Upper lobe of right lung (tissue), 1 donor: ENCODE results near the gene OR10C1. TPM values are rescaled to one million over a fixed set of nuclear protein-coding genes. Genes with fewer than 3 reads are reported as not detected.
"Not testable (repeated sequence)": the region's sequence is repeated elsewhere in the genome, so short reads cannot be mapped to it uniquely, and the experiment has no call there.

Source experiments
- ATAC-seq: fragments of 200-7000 bp; cut with Tn5 transposase; one replicate; pipeline ENCODE4 v1.9.1; 2020; ENCODE audit warnings: mild to moderate bottlenecking, moderate library complexity
- DNase-seq: peaks from one replicate; pipeline ENCODE4 v3.0.0-alpha.2; 2020
- H3K27ac ChIP-seq: fragments of 200-600 bp; one replicate; pipeline ENCODE4 v1.8.0; 2022
- H3K27me3 ChIP-seq: fragments of 200-600 bp; one replicate; pipeline ENCODE4 v1.8.0; 2022; ENCODE audit warnings: mild to moderate bottlenecking
- H3K36me3 ChIP-seq: fragments of 200-600 bp; one replicate; pipeline ENCODE4 v1.8.0; 2022
- H3K4me1 ChIP-seq: fragments of 200-600 bp; one replicate; pipeline ENCODE4 v1.8.0; 2022
- H3K4me3 ChIP-seq: fragments of 200-600 bp; one replicate; pipeline ENCODE4 v1.8.0; 2022; ENCODE audit warnings: mild to moderate bottlenecking
- H3K9me3 ChIP-seq: fragments of 200-600 bp; one replicate; pipeline ENCODE4 v1.8.0; 2022
- intact Hi-C: fragments of 100-400 bp; cut with DNase I; formaldehyde crosslinking; loops from one replicate; pipeline ENCODE4 v1.11.0; 2022
- total RNA-seq: library from RNA; stranded (reverse); fragmentation: NEBNext Ultra II Directional; extraction: Animal tissue kit (Norgen Biotek cat#: 25700); gene quantifications from one replicate; pipeline ENCODE4 v1.2.1, GENCODE V29; 2021
- TF ChIP-seq, protein P1 (sequence below): fragments of 200-600 bp; IDR thresholded peaks from one replicate; pipeline ENCODE4 v1.8.0; 2022; ENCODE audit warnings: antibody characterized with exemption
- donor health status: DM: no; HTN: yes; CAD: no; lungs with severe emphysema.

Gene OR10C1
- total RNA-seq, 1 donor from 2014 or later = not detected

DNA sequence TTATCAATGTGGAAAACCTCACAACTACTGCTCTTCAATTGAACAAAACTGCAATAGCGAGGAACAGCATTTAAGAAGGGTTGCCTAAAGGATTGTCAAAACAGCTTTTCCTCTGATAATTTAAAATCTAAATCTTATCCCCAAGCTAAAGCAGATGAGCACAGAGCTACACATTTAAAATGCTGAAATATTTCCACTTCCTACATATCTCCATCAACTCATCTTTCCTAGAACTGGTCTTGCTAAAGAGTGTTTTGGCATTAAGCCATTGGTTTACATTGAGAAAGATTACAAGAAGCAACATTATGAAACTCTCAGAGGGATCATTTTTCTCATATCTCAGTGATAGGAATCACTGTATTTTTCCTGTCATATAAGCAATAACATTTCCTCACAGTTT lies 3.6 kb downstream of the OR10C1 start:
- ATAC-seq = no peak
- DNase-seq = no peak
- no peaks in the 10 kb centered on the region for H3K36me3 ChIP-seq
- no peaks in the 10 kb centered on the region for H3K4me1 ChIP-seq
- no peaks in the 10 kb centered on the region for H3K27me3 ChIP-seq
- no peaks in the 10 kb centered on the region for H3K9me3 ChIP-seq
- no peak overlapping the region for H3K4me3 ChIP-seq
- TF ChIP-seq, protein P1, sequence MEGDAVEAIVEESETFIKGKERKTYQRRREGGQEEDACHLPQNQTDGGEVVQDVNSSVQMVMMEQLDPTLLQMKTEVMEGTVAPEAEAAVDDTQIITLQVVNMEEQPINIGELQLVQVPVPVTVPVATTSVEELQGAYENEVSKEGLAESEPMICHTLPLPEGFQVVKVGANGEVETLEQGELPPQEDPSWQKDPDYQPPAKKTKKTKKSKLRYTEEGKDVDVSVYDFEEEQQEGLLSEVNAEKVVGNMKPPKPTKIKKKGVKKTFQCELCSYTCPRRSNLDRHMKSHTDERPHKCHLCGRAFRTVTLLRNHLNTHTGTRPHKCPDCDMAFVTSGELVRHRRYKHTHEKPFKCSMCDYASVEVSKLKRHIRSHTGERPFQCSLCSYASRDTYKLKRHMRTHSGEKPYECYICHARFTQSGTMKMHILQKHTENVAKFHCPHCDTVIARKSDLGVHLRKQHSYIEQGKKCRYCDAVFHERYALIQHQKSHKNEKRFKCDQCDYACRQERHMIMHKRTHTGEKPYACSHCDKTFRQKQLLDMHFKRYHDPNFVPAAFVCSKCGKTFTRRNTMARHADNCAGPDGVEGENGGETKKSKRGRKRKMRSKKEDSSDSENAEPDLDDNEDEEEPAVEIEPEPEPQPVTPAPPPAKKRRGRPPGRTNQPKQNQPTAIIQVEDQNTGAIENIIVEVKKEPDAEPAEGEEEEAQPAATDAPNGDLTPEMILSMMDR = no peak
- no peak overlapping the region for H3K27ac ChIP-seq
- intact Hi-C loops = no loop called here

DNA sequence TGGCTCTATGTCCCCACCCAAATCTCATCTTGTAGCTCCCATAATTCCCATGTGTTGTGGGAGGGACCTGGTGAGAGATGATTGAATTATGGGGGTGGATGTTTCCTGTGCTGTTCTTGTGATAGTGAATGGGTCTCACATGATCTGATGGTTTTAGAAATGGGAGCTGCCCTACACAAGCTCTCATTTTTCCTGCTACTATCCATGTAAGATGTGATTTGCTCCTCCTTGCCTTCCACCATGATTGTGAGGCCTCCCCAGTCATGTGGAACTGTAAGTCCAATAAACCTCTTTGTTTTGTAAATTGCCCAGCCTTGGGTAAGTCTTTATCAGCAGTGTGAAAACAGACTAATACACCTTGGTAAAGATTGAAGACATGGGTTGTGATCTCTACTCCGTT lies 4.9 kb downstream of the OR10C1 start:
- H3K27ac ChIP-seq, H3K4me3 ChIP-seq, H3K27me3 ChIP-seq, ATAC-seq, H3K9me3 ChIP-seq, H3K36me3 ChIP-seq, DNase-seq, intact Hi-C loops, H3K4me1 ChIP-seq: not testable (repeated sequence)

DNA sequence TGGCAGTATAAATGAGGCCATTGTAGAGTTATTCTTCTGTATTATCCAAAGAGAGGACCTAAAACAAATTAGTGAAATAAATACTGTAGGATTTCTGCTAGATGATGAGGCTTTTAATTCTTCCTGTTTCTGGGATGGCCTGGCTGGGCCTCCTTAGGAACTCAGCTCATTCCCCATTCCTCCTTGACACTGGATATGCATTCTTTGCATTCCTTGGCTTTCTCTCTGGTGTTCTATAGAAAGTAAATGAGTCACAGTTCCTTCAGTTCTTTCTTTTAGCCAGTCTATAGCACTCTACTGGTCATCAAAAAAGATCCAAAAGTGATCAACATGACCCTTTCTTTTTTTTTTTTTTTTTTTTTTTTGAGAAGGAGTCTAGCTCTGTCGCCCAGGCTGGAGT lies 8.6 kb downstream of the OR10C1 start:
- no peaks in the 10 kb centered on the region for H3K9me3 ChIP-seq
- ATAC-seq = no peak
- TF ChIP-seq, protein P1 = no peak
- no peaks in the 10 kb centered on the region for H3K36me3 ChIP-seq
- H3K27me3 ChIP-seq = no peaks in the 10 kb centered on the region
- H3K27ac ChIP-seq = no peak overlapping the region
- no peaks in the 10 kb centered on the region for H3K4me1 ChIP-seq
- intact Hi-C loops = no loop called here
- no peak overlapping the region for H3K4me3 ChIP-seq
- DNase-seq = no peak

DNA sequence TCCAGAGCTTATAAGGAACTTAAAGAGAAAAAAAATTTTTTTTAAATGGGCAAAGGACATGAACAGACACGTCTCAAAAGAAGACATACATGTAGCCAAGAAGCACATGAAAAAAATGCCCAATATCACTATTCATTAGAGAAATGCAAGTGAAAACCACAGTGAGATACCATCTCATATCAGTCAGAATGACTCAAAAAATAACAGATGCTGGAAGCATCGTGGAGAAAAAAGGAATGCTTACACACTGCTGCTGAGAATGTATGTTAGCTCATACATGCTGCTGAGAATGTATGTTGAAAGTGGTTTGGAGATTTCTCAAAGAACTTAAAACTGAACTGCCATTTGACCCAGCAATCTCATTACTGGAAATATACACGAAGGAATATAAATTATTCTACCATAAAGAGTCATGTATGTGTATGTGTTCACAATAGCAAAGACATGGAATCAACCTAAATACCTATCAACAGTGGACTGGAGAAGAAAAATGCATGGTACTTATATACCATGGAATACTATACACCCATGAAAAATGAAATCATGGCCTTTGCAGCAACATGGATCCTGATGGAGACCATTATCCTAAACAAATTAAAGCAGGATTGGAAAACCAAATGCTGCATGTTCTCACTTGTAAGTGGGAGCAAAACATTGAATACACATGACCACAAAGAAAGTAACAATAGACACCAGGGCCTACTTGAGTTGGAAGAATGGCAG lies 12.5 kb downstream of the OR10C1 start:
- Histone ChIP-seq H3K4me1 (no peaks in the 10 kb centered on the region), H3K9me3 (no peaks in the 10 kb centered on the region), H3K36me3 (no peaks in the 10 kb centered on the region), H3K4me3 (no peak overlapping the region), H3K27me3 (no peaks in the 10 kb centered on the region), H3K27ac (no peak overlapping the region)
- TF ChIP-seq, protein P1 = no peak
- DNase-seq (no peak), ATAC-seq (no peak)
- intact Hi-C loops = no loop called here

DNA sequence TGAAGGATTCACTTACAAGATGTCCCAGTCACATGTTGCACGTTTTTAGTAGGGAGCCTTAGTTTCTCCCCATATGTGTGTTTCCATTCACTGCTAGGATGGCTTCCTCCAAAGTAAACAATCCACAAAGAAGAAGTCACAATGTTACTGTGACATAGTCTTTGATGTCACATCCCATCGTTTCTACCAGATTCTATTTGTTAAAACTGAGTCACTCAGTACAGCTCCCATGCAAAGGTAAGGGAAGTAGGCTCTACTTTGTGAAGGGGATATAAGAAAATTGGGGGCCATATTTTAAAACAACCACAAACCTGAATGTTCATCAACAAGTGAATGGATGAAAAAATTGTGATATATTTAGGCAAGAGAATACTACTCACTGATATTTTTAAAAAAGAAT lies 17.9 kb downstream of the OR10C1 start, which contains the start of the genes OR11A1 and OR2H1:
OR11A1 (minus strand) TSS at position 101 of the 400 bp plus-strand sequence. CDS start 29,430 bp downstream, outside the sequence.
OR2H1 (plus strand) TSS at position 185 of the 400 bp plus-strand sequence. CDS start 4,615 bp downstream, outside the sequence.
- H3K4me1 ChIP-seq = no peaks in the 10 kb centered on the region
- intact Hi-C loops = no loop called here
- TF ChIP-seq, protein P1 = no peak
- DNase-seq (no peak), ATAC-seq (no peak)
- H3K27ac ChIP-seq = no peak within 1 kb of the TSS
- no peaks in the 10 kb centered on the region for H3K27me3 ChIP-seq
- no peak within 1 kb of the TSS for H3K4me3 ChIP-seq
- H3K9me3 ChIP-seq = no peaks in the 10 kb centered on the region
- no peaks in the 10 kb centered on the region for H3K36me3 ChIP-seq

DNA sequence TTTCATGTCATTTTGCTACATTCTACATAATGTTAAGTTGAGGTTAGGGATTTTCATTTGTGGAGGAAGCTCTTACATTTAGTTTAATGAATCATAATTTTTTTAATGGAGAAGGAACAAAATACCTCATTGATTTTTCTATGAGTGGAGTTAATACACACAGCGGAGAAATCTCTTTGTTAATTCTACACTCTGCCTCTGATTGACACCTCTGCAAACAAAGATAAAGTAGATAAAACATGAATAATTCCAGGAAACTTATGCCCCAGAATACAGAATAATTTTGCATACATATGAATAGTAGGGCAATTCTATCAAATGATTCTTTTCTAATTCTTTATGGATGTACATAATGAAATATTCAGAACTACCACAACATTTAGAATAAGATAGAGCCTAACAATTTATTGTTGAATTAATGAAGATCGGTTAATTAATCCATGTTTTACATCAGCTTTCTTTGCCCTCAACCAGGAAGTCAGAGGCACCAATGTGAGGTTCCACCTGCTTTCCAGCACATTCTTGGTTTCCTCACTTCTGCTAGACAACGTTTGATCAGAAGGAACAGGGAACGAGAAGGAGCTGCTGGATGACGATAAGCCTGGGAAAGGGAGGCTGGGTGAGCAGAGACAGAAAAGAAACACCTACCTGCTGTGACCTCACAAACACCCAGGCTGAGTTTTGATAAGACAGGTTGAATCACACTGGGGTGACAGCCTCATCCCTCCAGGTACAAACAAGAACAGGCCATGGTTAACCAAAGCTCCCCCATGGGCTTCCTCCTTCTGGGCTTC lies 22.1 kb downstream of the OR10C1 start:
- Histone ChIP-seq H3K36me3 (no peaks in the 10 kb centered on the region), H3K27ac (no peak overlapping the region), H3K9me3 (no peaks in the 10 kb centered on the region), H3K4me1 (no peaks in the 10 kb centered on the region), H3K27me3 (no peaks in the 10 kb centered on the region), H3K4me3 (no peak overlapping the region)
- DNase-seq (no peak), ATAC-seq (no peak)
- TF ChIP-seq, protein P1 = no peak
- intact Hi-C loops = no loop called here
